RKO (cell line): ENCODE results near the gene DDC.
"Not testable (repeated sequence)": the region's sequence is repeated elsewhere in the genome, so short reads cannot be mapped to it uniquely, and the experiment has no call there.

Experiments
- DNase-seq: peaks from one replicate; pipeline ENCODE4 v3.0.0-alpha.2; 2016; ENCODE audit warnings: low spot score

DDC gene

DNA sequence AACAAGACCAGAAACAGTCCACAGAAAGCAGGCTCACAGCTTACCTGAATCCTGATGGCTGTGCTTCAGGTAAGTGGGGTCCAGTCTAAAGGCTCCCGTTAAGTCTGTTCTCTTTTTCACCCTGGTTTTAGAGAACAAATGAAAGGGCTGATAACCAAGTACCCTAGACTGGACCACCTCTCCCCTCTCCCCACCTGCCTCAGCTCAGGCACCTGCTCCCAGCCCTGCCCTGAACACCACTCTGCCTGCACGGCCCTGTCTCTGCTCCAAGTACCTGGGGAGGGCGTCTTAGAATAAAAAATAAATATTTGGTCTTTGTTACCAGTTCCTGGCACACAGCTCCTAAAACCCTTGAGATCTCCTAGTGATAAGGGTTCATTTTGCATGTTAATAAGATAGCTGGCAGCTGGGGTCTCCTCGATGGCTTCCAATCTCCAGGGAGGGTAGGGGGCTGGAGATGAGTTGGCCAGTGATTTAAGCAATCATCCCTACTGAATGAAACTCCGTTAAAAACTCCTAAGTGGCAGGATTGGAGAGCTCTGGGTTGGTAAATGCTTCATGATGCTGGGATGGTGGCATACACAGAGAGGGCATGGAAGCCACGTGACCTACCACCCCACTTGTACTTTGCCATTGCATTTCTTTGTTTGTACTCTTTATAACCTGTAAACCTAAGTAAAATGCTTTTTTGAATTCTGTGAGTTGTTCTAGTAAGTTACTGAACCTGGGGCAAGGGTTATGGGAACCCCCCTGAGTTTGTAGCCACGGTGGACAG, 85.3 kb downstream of the DDC start:
- DNase-seq, result no peak

DNA sequence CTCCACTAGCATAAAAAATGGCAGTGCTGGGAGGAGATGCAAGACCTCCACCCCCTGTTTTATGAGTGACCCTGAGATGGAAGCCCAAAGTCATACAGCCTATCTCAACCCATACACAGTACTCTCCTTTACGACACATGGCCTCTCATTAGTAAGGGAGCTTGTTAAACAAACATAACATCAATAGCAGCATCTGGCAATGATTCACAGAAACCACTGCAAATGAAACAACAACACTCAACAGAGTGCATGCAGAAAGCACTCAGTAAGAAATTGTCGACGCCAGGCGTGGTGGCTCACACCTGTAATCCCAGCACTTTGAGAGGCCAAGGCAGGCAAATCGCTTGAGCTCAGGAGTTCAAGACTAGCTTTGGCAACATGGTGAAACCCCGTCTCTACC, 87.6 kb downstream of the DDC start:
- no peak for DNase-seq

DNA sequence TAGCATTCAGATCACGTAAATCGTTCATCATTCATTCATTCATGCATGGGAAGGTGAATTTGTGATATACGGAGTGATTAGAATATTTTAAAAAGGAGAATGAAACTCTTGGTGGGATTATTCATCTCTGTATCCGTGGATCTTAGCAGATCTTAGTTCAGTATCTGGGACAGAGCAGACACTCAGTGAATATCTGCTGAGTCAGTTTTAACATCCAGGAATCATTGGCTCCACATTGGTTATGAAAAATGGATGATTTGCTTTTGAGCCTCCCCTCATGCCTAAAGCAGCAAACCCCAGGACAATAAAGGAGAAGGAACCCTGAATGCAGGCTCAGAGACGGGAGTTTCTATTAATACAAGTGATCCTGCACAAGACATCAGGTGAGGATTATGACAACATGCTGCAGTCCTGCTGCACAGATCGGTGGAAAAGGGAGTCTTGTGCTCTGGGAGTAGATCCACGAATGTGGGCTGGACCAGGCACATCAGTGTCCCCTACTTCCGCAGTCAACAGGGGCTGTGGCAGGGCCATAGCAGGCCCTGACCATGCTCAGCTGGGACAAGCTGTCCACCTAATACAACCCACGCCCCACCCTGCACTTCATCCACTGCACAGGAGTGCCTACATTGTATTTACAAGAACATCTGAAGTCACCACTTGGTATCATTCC, 88.1 kb downstream of the DDC start:
- no peak for DNase-seq

DNA sequence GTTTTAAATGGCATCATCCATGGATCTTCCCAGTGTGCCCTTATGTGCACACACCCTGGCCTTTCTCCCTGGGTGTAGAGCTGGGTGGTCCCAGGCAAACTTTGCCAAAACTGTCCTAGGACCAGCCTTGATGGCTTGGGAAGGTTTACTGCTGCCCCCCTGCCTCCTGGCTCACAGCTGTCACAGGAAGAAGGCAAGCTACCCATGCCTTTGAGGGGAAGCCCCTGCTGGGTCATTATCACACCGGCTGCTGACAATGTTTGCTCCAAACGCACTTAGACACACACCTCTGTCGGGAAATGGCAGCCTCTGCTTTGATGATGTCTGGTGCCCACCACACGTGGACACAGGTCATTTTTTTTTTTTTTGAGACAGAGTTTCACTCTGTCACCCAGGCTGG, 89.9 kb downstream of the DDC start:
- no peak for DNase-seq

DNA sequence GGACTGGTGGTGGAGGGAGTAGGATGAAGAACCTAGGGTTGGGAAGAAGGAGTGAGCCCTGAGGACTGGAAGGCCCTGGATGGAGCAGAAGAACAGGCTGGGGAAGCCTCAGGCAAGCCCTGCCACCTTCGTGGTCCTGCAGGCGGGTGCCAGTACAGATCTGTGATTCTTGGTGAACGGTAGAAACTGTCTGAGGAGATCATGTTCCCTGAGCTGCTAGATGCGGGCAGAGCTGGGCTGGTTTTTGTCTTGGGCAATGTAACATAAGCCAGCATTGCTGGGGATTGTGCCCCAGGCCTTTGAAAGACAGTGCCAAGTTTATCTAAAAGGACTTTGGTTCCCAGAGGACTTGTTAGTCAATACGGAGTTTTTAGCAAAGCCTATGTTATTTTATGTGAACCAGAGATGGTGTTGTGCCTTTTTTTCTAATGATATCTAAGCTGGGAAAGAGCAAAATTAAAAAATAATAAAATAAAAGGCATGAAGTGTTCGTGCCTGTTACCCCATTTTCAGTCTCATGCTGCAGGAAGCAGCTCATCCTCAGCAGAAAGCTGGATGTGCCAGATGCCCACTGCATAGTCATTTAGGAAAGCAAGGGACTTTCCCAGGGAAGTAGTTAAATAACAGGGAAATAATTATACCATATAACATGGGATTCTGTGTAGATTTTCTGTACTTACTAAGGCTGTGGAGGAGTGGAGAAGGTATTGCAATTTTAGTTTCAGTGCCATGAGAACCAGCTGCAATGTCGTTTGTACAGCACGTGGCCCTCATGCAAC, 90.6 kb downstream of the DDC start:
- DNase-seq, result no peak

DNA sequence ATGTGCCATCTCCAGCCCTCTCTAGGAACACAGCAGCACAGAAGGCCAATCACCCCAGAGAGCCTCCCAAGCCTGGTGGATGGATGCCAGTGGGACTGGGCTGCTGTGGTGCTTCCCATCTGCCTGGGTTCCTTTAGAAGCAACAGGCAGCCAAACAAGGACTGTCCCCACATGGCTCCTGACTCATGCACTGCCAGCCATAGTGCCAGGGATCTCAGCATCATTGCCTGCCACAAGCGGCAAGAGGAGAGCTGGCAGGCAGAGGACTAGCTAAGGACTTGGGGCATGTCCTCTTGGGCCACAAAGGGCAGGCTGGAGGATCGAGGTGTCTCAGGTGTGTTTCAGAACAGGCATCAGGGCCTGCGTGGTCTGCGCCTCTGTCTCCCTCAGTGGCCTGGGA, 91.7 kb downstream of the DDC start:
- no peak for DNase-seq

DNA sequence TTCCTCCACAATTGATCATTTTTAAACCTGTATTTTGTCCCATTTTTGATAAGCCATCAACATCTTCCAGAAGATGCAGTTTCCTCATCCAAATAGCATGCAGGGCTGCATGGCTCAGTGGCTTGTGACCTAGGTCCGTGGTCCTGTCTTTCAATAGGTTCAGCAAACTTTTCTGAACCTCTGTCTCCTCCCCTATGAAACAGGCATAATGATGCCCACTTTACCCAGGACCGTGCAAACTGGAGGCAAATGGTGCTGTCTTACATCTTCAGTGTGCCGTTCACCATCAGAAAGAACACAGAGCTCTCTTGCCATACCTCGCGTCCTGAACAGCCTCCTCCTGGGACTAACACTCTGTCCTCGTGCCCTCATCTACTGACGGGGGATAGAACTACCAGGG, 92.8 kb downstream of the DDC start:
- DNase-seq, result no peak

DNA sequence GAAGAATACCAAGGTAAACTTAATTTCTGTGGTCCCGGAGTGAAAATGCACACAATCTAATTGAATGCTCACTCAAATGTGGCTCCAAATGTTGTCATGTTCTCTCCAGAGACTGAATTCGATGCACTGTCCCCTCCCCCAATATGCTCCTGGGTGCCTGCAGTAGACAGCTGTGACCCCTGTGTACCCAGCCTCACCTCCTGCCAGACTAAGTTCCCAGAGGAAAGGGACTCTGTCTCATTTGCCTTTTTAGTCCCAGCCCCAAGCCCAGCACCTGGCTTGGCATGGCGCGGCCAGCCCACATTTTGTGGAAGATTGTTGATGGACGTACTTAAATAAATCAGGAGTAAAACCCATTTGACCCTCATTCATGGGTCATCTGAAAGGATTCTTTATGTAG, 93.2 kb downstream of the DDC start:
- no peak for DNase-seq

DNA sequence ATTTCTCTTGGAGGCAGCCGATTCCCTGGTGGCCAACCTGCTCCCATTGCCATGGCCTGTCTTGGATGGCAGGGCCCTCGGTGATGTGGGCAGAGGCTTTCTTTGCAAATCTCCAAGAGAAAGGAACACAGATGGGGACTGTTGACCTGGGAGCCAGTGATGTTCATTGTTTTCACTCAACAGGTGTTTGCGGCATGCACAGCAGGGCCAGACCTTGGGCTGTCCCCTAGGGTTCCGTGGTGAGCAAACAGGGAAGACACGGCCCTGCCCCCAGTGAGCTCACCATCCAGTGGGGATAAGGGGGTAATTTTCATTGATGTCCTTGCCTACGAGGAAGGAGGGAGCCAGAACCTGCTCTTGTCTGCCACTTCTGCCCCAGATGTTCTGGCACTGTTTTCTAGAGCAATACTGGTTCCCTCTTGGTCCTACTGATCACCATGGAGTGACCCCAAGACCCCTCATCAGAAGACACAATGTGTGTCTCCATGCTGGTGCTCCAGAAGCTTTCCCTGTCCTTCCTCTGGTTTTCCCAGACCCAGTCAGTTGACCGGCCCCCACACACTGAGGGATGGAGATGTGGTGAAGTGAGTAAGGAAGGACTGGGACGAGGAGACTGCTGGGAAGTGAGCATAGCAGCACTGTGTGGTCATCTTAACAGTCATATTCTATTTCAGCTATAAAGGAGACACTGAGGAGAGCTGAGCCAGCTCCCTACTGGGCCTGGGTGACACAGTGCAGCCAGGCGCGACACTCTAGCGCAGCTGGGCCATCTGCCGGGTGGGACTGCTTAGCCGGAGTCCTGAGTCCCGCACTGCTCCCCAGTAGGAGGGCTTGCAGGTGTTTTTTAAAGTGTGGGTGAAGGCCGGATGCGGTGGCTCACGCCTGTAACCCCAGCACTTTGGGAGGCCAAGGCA, 94.7 kb downstream of the DDC start:
- no peak for DNase-seq

DNA sequence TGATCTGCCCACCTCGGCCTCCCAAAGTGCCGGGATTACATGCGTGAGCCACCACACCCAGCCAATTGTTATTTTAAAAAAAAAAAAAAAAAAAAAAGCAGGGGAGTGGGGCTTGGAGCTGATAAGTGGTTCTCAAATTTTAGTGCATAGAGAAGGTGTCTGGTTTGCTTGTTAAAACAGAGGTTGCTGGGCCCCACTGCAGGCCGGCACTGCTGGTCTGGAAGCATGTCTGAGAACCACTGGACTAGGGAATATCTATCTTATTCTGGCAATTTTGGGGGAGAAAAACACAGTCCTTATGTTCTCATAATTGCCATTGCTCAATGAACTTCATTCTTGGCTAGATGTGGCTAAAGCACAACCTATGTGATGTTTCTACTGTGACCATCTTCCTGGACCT, 96.0 kb downstream of the DDC start:
- DNase-seq, result no peak

DNA sequence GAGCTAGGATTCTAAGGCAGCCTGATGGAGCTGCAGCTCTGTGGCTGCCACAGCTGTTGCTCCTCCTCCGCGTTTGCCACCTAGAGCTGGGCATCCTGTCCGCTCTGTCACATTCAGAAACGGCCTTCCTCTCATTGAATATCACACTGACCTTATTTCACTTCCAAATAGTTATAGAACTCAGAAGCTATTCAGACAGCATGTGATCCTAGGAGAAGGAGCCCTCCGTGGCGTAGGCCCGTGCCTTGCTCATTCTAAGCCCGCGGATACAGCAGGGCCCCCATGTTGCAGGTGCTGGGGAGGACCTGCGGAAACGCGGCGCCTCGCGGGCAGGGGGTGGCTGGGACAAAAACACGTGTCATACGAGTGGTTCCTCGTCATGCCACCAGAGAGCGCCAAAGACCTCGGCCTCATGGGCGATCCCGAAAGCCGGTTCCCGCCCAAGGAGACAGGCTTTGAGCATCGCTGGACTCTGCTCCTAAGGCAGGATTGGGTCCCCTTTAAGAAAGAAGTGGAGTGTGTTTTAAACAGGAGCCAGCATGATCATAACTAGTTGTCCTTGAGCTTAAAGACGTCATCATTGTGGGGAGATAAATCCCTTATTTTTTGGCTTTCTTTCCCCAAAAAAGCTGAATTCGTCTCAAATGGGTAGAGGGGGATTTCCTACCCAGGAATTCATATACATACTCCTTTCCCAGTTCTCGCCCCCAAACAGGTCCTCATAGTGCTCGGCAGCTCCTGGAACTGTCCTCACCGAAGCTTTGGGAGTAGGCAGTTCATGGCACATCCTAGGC, 97.2 kb downstream of the DDC start:
- DNase-seq, result peak; percentile 76

DNA sequence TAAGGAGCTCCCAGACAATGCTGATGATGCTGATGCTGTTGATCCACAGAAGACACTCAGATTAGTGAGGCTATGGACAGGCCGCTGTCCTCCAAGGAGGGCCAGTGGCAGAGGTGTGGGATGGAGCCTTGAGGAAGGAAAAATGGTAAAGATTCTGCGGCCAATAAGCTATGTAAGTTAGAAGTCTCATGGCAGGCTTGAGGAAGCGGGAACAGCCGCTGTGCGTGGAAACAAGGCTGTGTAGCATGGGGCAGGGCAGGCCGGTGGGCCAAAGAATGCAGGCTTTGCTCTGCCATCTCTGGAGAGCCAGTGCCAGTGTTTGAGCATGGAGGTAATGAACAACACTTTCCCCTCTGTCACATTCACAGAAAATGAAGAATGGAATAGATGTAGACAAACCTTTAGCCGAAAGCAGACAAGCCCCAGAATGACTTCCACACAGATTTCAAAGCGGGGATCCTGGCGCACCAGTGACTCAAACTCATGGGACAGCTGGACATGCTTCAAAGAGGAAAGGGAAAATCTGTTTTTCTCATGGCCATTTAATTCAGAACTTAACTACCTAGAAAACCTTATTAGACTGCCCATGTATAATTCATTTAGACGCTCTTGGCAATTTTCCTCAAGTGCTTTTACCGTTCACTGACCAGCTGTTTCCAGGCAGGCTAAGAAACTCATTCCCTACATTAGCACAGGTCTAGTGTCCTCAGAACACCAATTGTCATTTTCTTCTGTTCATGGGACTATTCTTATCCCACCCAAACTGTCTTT, 98.2 kb downstream of the DDC start:
- DNase-seq, result no peak

DNA sequence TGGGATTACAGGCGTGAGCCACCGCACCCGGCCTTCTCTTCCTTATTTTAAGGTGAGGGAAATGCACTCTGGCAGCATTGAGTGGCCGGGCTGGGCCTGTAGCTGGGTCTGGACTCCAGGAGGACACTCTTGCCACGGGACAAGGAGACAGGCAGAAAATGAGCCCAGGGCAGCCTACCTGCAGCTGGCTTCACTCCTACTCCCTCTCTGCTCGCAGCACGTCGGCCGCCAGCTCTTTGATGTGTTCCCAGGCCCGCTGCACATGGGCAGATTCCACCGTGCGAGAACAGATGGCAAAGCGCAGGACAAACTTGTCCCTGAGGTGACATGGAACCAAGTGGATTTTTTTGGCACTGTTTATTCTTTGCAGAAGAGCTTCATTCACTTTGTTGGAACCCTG, 102.2 kb downstream of the DDC start:
- DNase-seq, result no peak

DNA sequence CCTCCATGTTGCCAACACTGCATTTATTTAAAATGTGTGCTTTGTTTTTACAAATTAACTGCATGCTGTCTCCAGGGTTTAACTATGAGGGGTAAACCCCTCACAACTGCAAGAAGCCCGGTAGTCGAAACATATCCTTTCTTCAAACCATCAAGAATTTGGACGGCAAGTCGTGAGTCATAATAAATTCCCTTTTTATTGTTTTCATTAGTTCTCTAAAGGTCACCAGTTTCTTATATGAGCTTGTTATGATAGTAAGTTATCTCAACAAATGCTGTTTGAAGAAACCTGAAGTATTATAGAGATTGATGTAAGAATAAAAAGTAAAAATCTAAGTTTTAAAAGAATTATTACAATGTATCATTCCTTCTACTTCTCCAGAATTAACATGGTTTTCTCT, 102.8 kb downstream of the DDC start:
- DNase-seq, result no peak

DNA sequence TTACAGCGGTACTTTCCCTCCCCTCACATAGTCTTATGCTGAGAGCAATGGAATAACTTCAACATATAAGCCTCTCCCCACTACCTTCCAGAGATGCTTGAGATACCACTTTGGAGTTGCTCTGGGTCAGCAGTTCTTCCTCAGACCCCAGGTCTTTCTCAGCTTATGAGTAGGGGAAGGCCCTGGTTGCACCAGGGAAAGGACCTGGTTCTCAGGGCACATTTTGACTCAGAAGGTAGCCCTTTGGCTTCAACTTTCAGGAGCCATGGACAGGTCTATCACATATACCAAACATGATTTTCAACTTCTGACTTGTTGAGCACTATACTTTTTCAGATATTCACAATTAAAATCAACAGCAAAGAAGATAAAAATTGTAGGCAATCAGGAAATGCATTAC, 103.5 kb downstream of the DDC start:
- no peak for DNase-seq

DNA sequence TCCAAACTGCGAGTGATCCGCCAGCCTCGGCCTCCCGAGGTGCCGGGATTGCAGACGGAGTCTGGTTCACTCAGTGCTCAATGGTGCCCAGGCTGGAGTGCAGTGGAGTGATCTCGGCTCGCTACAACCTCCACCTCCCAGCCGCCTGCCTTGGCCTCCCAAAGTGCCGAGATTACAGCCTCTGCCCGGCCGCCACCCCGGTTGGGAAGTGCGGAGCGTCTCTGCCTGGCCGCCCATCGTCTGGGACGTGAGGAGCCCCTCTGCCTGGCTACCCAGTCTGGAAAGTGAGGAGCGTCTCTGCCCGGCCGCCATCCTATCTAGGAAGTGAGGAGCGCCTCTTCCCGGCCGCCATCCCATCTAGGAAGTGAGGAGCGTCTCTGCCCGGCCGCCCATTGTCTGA, 106.0 kb downstream of the DDC start:
- not testable (repeated sequence) for DNase-seq

DNA sequence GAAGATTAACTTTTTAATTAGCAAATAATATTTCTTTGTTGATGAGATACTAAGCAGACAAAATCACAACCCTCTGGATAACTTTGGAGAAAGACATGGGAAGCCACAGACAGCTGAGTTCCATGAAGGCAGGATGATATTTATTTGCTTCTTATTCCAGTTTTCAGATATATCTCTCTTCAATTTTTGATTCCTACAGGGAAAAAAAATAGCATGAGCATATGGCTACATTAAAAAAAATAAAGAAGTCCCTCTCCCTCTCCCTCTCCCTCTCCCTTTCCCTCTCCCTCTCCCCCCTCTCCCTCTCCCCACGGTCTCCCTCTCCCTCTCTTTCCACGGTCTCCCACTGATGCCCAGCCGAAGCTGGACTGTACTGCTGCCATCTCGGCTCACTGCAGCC, 106.6 kb downstream of the DDC start:
- DNase-seq, result not testable (repeated sequence)

DNA sequence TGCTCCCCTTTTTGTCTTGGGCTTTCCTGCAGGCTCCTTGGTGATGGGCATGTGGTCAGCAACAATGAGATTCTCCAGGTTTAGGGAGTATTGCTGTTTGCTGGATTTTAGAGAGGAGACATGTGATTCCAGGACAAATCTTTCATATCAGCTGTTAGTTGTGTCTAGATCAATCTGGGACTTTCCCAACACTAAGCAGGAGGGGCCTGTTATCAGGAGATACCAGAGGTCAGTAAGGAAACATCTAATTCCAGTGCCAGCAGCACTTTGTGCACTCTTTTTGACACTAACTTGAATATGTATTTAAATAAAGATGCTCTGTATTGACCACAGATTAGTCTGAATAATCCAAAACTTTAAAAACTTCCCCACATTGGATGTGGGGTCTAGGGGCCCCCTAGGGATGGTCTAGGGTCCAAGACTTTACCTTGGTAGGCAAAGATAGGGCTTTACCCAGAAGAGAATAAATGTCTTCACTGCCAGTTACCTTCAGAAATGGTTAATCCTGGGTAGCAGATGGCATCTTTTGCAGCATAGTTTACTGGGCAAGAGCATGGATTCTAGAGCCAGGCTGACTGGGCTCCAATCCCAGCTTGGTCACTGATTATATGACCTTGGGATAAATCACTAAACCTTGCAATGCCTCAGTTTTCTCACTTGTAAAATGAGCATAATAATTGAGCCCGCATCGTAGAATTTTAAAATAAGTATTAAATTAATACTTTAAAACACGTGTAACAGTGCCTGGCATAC, 108.7 kb downstream of the DDC start:
- DNase-seq, result no peak

DNA sequence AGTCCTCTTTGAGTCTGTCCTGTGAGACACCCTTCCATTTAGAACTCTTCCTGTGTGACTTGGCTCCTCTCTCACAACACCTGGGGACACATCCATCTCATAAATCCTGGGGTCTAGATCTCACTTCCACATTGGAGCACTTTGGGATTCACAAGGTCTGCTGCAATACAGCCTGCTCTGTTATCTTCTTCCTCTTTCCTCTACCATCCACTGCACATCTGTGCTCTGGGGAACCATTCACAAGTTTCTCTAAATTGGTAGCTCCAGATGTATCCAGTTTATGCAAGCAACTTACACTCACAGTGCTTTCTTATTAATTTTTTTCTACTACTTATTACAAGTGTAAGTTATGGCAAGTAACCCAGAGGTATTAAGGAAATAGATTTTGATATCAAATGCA, 109.5 kb downstream of the DDC start:
- no peak for DNase-seq

DNA sequence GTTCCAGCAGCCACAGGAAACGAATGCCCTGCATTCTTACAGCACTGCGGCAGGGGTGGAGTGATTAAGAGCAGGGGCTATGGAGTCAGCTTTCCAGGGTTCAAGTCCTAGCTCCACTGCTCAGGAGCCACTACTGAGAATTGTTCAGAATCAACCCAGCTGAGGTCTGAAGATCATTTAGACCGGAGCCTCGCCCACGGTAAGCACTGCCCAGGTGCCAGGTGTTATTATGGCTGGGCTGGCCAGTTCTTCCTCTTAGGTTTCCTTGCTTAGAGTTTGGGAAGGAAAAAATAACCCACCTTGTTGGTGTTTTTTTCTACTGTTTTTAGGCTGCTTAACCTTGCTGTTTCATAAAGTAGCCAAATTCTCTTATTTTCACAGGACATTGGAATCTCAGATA, 110.2 kb downstream of the DDC start:
- DNase-seq, result no peak
